Sigmoid colon (tissue), 4 donors: ENCODE data around the gene ALPP.

ENCODE experiments used
- POLR2A ChIP-seq, 2 donors: fragments of 450-650 bp; IDR thresholded peaks; one replicate each; pipeline ENCODE4 v1.6.1; 2016; ENCODE audit warnings: antibody characterized with exemption in 2 of 2, mild to moderate bottlenecking in 2 of 2, moderate library complexity in 2 of 2
- POLR2AphosphoS5 ChIP-seq, 4 donors: sonication (generic); formaldehyde crosslinking; IDR thresholded peaks; one replicate each; pipeline ENCODE4 v1.6.1; 2017; ENCODE audit warnings: antibody characterized with exemption in 4 of 4
- TF ChIP-seq, protein P1 (sequence below), 4 experiments: fragments of 450-650 bp in 3 of 4; fragments of 200-600 bp in 1 of 4; IDR thresholded peaks; one replicate each; pipeline ENCODE4 v1.5.1; 2016 to 2019; ENCODE audit warnings: antibody characterized with exemption in 4 of 4, mild to moderate bottlenecking in 3 of 4, moderate library complexity in 2 of 4

GRCh38 chr2:232330068-232330999 is 48.2 kb upstream of the ALPP start:
- TF ChIP-seq, protein P1, sequence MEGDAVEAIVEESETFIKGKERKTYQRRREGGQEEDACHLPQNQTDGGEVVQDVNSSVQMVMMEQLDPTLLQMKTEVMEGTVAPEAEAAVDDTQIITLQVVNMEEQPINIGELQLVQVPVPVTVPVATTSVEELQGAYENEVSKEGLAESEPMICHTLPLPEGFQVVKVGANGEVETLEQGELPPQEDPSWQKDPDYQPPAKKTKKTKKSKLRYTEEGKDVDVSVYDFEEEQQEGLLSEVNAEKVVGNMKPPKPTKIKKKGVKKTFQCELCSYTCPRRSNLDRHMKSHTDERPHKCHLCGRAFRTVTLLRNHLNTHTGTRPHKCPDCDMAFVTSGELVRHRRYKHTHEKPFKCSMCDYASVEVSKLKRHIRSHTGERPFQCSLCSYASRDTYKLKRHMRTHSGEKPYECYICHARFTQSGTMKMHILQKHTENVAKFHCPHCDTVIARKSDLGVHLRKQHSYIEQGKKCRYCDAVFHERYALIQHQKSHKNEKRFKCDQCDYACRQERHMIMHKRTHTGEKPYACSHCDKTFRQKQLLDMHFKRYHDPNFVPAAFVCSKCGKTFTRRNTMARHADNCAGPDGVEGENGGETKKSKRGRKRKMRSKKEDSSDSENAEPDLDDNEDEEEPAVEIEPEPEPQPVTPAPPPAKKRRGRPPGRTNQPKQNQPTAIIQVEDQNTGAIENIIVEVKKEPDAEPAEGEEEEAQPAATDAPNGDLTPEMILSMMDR (IDR thresholded peaks at IDR 0.05) = no peak
- TF ChIP-seq POLR2A (IDR thresholded peaks at IDR 0.05) = no peak
- no peak for TF ChIP-seq POLR2AphosphoS5 (IDR thresholded peaks at IDR 0.05)
